CD4-positive, alpha-beta T cell (primary cell): ENCODE measurements around the gene CCL15. TPM values are rescaled to one million over a fixed set of nuclear protein-coding genes. Genes with fewer than 3 reads are reported as not detected.

Experiments used
- ATAC-seq: fragments of 200-7000 bp; cut with Tn5 transposase; one replicate; pipeline ENCODE4 v1.10.0; 2022; ENCODE audit warnings: mild to moderate bottlenecking; ENCODE audit not compliant: poor library complexity
- CTCF ChIA-PET: fragments of 350-600 bp; sonication (Branson Sonifier 250); formaldehyde crosslinking; loops from one replicate; lab custom pipeline; 2021; ENCODE audit warnings: antibody characterized with exemption, inconsistent platforms; lab: Charles Lee
- POLR2A ChIA-PET: fragments of 350-600 bp; sonication (Branson Sonifier 250); formaldehyde crosslinking; loops from one replicate; lab custom pipeline; 2021; ENCODE audit warnings: antibody characterized with exemption, inconsistent platforms; lab: Charles Lee
- DNase-seq, 14 experiments: peaks; one replicate each; pipeline ENCODE4 v3.0.0-alpha.2; 2013 to 2020; ENCODE audit warnings: mixed read lengths in 2 of 14
- H3K27ac ChIP-seq, 2 donors: one replicate each; pipeline versions ENCODE4 v1.5.1 to v1.7.0; 2013; ENCODE audit warnings: low read length in 2 of 2, low read depth in 1 of 2, mild to moderate bottlenecking in 1 of 2
- H3K27me3 ChIP-seq, 2 experiments: 1 replicate in 1 of 2; 2 replicates in 1 of 2; pipeline versions ENCODE4 v1.6.1 to v1.7.0; 2013; ENCODE audit warnings: low read length in 2 of 2, control low read depth in 1 of 2, mild to moderate bottlenecking in 1 of 2, moderate library complexity in 1 of 2; ENCODE audit not compliant: insufficient read depth in 2 of 2, control insufficient read depth in 1 of 2
- H3K36me3 ChIP-seq: one replicate; pipeline ENCODE4 v1.6.1; 2013; ENCODE audit warnings: low read length, control low read depth; ENCODE audit not compliant: insufficient read depth
- H3K4me1 ChIP-seq: one replicate; pipeline ENCODE4 v1.6.1; 2013; ENCODE audit warnings: low read length, control low read depth; ENCODE audit not compliant: insufficient read depth
- H3K4me3 ChIP-seq: one replicate; pipeline ENCODE4 v1.5.1; 2013; ENCODE audit warnings: mild to moderate bottlenecking, low read length, moderate library complexity
- H3K9me3 ChIP-seq, 2 experiments: 1 replicate in 1 of 2; 2 replicates in 1 of 2; pipeline versions ENCODE4 v1.6.1 to v1.7.0; 2013; ENCODE audit warnings: low read length in 2 of 2, mild to moderate bottlenecking in 2 of 2, control low read depth in 1 of 2, moderate library complexity in 1 of 2; ENCODE audit not compliant: control insufficient read depth in 1 of 2, insufficient read depth in 1 of 2
- H3K27ac Mint-ChIP-seq: one replicate; pipeline ENCODE4 v1.8.0; 2020; ENCODE audit warnings: mixed read lengths
- H3K27me3 Mint-ChIP-seq: one replicate; pipeline ENCODE4 v1.8.0; 2021; ENCODE audit warnings: mixed read lengths
- H3K36me3 Mint-ChIP-seq: one replicate; pipeline ENCODE4 v1.8.0; 2021; ENCODE audit warnings: low read depth, mixed read lengths
- H3K4me1 Mint-ChIP-seq: one replicate; pipeline ENCODE4 v1.8.0; 2021; ENCODE audit warnings: low read depth, mixed read lengths
- H3K4me3 Mint-ChIP-seq: one replicate; pipeline ENCODE4 v1.8.0; 2020; ENCODE audit warnings: mild to moderate bottlenecking, mixed read lengths
- H3K9me3 Mint-ChIP-seq: one replicate; pipeline ENCODE4 v1.8.0; 2020; ENCODE audit warnings: mixed read lengths
- intact Hi-C, 2 experiments: fragments of 100-400 bp; cut with DNase I in 1 of 2; cut with micrococcal nuclease in 1 of 2; formaldehyde crosslinking; loops; one replicate each; pipeline versions ENCODE4 v1.15.1 to v1.9.0; 2023 to 2025; cut with DNase I, micrococcal nuclease
- total RNA-seq, 174 experiments: library from RNA in 2 of 174; stranded (reverse) in 2 of 174; gene quantifications; one replicate each; pipeline ENCODE4 v1.2.3 and lab custom pipeline; 2021 to 2026
- TF ChIP-seq, protein P1 (sequence below): fragments of 200-600 bp; IDR thresholded peaks from one replicate; pipeline ENCODE4 v1.8.0; 2022; ENCODE audit warnings: antibody characterized with exemption, mild to moderate bottlenecking

The CCL15 gene
- total RNA-seq, 2 experiments from 2014 or later: not detected

DNA sequence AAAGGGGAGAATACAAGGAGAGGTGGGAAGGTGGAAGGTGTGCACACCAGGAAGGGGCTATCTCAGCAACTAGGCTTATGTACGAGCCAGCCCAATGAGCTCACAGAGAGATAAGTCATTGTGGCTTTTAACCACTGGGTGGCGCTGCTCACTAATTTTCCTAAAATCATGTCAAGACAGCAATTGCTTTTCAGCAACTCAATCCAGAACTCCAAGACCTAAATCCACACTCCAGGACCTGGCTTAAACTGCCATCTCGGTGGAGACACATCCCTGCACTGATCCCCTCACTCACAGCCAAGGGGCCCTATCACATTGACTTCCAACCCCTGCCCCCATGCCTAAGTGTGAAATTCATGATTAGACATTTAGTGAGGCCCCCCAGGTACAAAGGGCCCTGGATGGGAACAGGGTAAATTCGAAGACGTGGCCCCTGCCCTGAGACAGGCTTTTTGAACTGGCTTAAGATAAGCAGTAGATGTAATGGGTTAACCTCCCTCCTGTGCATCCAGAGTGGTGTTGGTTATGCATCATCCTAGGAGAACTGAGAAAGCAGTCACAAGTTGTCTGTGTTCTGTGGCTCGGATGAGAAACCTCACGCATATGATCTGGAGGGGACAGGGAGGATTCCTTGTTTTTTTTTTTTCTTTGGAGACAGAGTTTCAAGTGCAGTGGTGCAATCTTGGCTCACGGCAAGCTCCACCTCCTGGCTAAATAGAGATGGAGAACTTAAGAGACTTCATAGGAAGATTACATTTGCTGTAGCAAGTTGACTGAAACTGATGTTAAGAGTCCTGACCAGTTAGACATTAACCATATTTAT lies 31.6 kb downstream of the CCL15 start:
- ChIA-PET POLR2A (interaction anchor here (1.0 kb wide), 1 partner anchor 103 kb away, joined by 3 read pairs; no protein-coding TSS in a partner anchor), CTCF (interaction anchor here (0.6 to 1.2 kb wide), 9 partner anchors 10 to 942 kb away, joined by 3 to 5 read pairs (median 4); no protein-coding TSS in a partner anchor)
- no peak overlapping the region for H3K27ac ChIP-seq
- H3K27me3 Mint-ChIP-seq: peaks cover 6% of the 10 kb centered on the region
- peak; percentile 26 to 80 (median 56) for DNase-seq
- no peak for ATAC-seq
- no peaks in the 10 kb centered on the region for H3K27me3 ChIP-seq
- H3K27ac Mint-ChIP-seq: no peak overlapping the region
- no peaks in the 10 kb centered on the region for H3K9me3 Mint-ChIP-seq
- peaks cover 3% of the 10 kb centered on the region for H3K4me1 ChIP-seq
- H3K36me3 Mint-ChIP-seq: no peaks in the 10 kb centered on the region
- TF ChIP-seq, protein P1, sequence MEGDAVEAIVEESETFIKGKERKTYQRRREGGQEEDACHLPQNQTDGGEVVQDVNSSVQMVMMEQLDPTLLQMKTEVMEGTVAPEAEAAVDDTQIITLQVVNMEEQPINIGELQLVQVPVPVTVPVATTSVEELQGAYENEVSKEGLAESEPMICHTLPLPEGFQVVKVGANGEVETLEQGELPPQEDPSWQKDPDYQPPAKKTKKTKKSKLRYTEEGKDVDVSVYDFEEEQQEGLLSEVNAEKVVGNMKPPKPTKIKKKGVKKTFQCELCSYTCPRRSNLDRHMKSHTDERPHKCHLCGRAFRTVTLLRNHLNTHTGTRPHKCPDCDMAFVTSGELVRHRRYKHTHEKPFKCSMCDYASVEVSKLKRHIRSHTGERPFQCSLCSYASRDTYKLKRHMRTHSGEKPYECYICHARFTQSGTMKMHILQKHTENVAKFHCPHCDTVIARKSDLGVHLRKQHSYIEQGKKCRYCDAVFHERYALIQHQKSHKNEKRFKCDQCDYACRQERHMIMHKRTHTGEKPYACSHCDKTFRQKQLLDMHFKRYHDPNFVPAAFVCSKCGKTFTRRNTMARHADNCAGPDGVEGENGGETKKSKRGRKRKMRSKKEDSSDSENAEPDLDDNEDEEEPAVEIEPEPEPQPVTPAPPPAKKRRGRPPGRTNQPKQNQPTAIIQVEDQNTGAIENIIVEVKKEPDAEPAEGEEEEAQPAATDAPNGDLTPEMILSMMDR: peak; percentile 72
- intact Hi-C loops: loop anchor here (1.0 to 10.0 kb wide), 4 partner anchors 175 to 1273 kb away; no protein-coding TSS in a partner anchor
- H3K4me1 Mint-ChIP-seq: no peaks in the 10 kb centered on the region
- H3K36me3 ChIP-seq: no peaks in the 10 kb centered on the region
- H3K4me3 ChIP-seq: no peak overlapping the region
- H3K4me3 Mint-ChIP-seq: no peak overlapping the region
- no peaks in the 10 kb centered on the region for H3K9me3 ChIP-seq

DNA sequence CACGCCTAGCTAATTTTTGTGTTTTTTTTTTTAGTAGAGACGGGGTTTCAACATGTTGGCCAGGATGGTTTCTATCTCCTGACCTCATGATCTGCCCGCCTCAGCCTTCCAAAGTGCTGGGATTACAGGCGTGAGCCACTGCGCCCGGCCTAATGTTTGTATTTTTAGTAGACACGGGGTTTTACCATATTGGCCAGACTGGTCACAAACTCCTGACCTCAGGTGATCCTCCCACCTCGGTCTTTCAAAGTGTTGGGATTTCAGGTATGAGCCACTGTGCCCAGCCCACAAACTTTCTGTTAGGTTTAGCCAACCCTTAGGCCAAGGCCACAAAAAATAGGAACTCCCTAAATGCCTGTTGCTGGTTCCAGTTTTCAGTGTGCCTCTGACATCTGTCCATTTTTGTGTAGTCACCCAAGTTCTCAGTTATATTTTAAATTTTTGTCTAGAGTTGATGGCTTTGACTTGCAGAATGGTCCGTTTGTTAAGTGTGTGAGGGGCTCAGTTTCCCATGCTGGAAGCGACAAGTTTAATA lies 32.8 kb downstream of the CCL15 start:
- peaks cover 6% of the 10 kb centered on the region for H3K27me3 Mint-ChIP-seq
- intact Hi-C loops: loop anchor here (5.0 to 10.0 kb wide), 2 partner anchors 176 to 1274 kb away; no protein-coding TSS in a partner anchor
- no peaks in the 10 kb centered on the region for H3K9me3 Mint-ChIP-seq
- DNase-seq: no peak
- H3K27ac Mint-ChIP-seq: no peak overlapping the region
- Histone ChIP-seq H3K27me3 (no peaks in the 10 kb centered on the region), H3K4me1 (peaks cover 3% of the 10 kb centered on the region), H3K9me3 (no peaks in the 10 kb centered on the region), H3K27ac (no peak overlapping the region), H3K4me3 (no peak overlapping the region), H3K36me3 (no peaks in the 10 kb centered on the region)
- TF ChIP-seq, protein P1: no peak
- no peaks in the 10 kb centered on the region for H3K36me3 Mint-ChIP-seq
- no peak overlapping the region for H3K4me3 Mint-ChIP-seq
- CTCF ChIA-PET: interaction anchor here (1.0 kb wide), 1 partner anchor 514 kb away, joined by 4 read pairs; no protein-coding TSS in a partner anchor
- ATAC-seq: no peak
- no peaks in the 10 kb centered on the region for H3K4me1 Mint-ChIP-seq
- POLR2A ChIA-PET: no interaction called here

DNA sequence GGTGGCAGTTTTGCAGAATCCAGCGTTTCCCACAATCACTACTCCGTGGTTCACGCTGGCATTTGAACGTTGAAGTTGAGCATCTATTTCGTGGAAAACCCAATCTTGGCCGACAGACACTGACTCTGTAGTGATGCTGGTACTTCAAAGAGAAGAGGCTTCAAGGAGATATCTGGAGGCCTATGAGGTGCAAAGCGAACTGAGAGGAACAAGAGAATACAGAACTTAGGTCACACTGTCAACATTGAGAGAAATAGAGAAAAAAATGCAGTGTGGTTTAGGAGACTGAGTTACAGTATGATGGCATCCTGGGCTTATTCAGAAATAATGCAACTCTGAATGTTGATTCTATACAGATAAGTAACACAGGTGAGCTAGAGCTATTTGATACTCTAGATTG lies 36.1 kb downstream of the CCL15 start:
- Histone ChIP-seq H3K4me1 (peaks cover 3% of the 10 kb centered on the region), H3K4me3 (no peak overlapping the region), H3K27me3 (peaks cover 0 to 3% of the 10 kb centered on the region in 2 experiments), H3K27ac (no peak overlapping the region), H3K9me3 (no peaks in the 10 kb centered on the region), H3K36me3 (no peaks in the 10 kb centered on the region)
- intact Hi-C loops: loop anchor here (5.0 to 10.0 kb wide), 2 partner anchors 180 to 1277 kb away; no protein-coding TSS in a partner anchor
- CTCF ChIA-PET: no interaction called here
- Mint-ChIP-seq H3K27me3 (peaks cover 23% of the 10 kb centered on the region), H3K27ac (no peak overlapping the region), H3K9me3 (no peaks in the 10 kb centered on the region), H3K4me1 (no peaks in the 10 kb centered on the region), H3K4me3 (no peak overlapping the region), H3K36me3 (no peaks in the 10 kb centered on the region)
- POLR2A ChIA-PET: no interaction called here
- TF ChIP-seq, protein P1: no peak
- DNase-seq (no peak), ATAC-seq (no peak)
